Nephron (organoid): ENCODE measurements around the gene TMEM270.

Experiments
- H3K27ac Mint-ChIP-seq, 3 experiments: 2 replicates each; pipeline ENCODE4 v1.8.0; 2020; ENCODE audit warnings: mixed read lengths in 3 of 3, mild to moderate bottlenecking in 2 of 3, moderate library complexity in 1 of 3
- H3K27me3 Mint-ChIP-seq: 2 replicates; pipeline ENCODE4 v1.8.0; 2021; ENCODE audit warnings: low read depth, mild to moderate bottlenecking, moderate library complexity, mixed read lengths
- H3K36me3 Mint-ChIP-seq: 2 replicates; pipeline ENCODE4 v1.8.0; 2020; ENCODE audit warnings: low read depth, mixed read lengths
- H3K4me1 Mint-ChIP-seq: 2 replicates; pipeline ENCODE4 v1.8.0; 2020; ENCODE audit warnings: mixed read lengths
- H3K4me3 Mint-ChIP-seq, 3 experiments: 2 replicates each; pipeline ENCODE4 v1.8.0; 2020; ENCODE audit warnings: mild to moderate bottlenecking in 3 of 3, mixed read lengths in 3 of 3, moderate library complexity in 2 of 3
- H3K9me3 Mint-ChIP-seq: 2 replicates; pipeline ENCODE4 v1.8.0; 2020; ENCODE audit warnings: mixed read lengths
- TF ChIP-seq, protein P1 (sequence below), 3 experiments: fragments of 200-600 bp; sonication (generic); IDR thresholded peaks; one replicate each; pipeline ENCODE4 v1.5.0; 2021; ENCODE audit warnings: antibody characterized with exemption in 3 of 3; ENCODE audit not compliant: unreplicated experiment in 3 of 3

Gene TMEM270

DNA sequence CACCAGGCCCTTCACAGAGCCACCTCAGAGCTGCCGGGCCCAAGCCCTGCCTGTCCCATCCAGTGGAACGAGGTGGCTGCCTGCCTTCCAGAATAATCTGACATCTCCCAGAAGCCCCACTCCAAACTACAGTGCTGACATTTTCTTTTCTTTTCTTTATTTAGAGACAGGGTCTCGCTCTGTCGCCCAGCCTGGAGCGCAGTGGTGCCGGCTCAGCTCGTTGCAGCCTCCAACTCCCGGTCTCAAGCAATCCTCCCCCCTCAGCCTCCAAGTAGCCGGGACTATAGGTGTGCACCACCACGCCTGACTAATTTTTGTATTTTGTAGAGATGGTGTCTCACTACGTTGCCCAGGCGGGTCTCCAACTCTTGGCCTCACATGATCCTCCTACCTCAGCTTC lies 346 bp downstream of the TMEM270 start:
- no peaks in the 10 kb centered on the region for H3K36me3 Mint-ChIP-seq
- peaks cover 19% of the 10 kb centered on the region for H3K27me3 Mint-ChIP-seq
- no peak overlapping the region for H3K4me3 Mint-ChIP-seq
- peaks cover 3% of the 10 kb centered on the region for H3K9me3 Mint-ChIP-seq
- no peak overlapping the region for H3K27ac Mint-ChIP-seq
- TF ChIP-seq, protein P1, sequence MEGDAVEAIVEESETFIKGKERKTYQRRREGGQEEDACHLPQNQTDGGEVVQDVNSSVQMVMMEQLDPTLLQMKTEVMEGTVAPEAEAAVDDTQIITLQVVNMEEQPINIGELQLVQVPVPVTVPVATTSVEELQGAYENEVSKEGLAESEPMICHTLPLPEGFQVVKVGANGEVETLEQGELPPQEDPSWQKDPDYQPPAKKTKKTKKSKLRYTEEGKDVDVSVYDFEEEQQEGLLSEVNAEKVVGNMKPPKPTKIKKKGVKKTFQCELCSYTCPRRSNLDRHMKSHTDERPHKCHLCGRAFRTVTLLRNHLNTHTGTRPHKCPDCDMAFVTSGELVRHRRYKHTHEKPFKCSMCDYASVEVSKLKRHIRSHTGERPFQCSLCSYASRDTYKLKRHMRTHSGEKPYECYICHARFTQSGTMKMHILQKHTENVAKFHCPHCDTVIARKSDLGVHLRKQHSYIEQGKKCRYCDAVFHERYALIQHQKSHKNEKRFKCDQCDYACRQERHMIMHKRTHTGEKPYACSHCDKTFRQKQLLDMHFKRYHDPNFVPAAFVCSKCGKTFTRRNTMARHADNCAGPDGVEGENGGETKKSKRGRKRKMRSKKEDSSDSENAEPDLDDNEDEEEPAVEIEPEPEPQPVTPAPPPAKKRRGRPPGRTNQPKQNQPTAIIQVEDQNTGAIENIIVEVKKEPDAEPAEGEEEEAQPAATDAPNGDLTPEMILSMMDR (IDR thresholded peaks at IDR 0.05; ENCODE audit: unreplicated experiment in 3 of 3), result no peak
- H3K4me1 Mint-ChIP-seq, result no peaks in the 10 kb centered on the region

DNA sequence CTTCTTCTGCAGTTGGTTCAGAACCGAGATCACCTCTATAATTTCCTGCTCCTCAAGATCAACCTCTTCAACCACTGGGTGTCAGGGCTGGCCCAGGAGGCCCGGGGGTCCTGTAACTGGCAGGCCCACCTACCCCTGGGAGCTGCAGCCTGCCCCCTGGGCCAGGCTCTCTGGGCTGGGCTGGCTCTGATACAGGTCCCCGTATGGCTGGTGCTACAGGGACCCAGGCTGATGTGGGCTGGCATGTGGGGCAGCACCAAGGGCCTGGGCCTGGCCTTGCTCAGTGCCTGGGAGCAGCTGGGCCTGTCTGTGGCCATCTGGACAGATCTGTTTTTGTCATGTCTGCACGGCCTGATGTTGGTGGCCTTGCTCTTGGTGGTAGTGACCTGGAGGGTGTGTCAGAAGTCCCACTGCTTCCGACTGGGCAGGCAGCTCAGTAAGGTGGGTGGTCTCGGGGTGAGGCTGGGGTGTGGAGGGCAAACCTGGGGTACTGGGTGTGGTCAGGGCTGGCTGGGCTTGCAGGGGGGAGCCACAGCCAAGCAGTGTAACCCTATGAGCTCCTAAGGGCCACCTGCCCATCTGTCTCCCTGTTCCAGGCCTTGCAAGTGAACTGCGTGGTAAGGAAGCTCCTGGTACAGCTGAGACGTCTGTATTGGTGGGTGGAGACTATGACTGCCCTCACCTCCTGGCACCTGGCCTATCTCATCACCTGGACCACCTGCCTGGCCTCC lies 4.2 kb downstream of the TMEM270 start:
- H3K27me3 Mint-ChIP-seq, result peaks cover 14% of the 10 kb centered on the region
- no peaks in the 10 kb centered on the region for H3K9me3 Mint-ChIP-seq
- H3K4me3 Mint-ChIP-seq, result no peak overlapping the region
- H3K36me3 Mint-ChIP-seq, result no peaks in the 10 kb centered on the region
- TF ChIP-seq, protein P1 (IDR thresholded peaks at IDR 0.05; ENCODE audit: unreplicated experiment in 3 of 3), result no peak
- H3K27ac Mint-ChIP-seq, result no peak overlapping the region
- peaks cover 11% of the 10 kb centered on the region for H3K4me1 Mint-ChIP-seq

DNA sequence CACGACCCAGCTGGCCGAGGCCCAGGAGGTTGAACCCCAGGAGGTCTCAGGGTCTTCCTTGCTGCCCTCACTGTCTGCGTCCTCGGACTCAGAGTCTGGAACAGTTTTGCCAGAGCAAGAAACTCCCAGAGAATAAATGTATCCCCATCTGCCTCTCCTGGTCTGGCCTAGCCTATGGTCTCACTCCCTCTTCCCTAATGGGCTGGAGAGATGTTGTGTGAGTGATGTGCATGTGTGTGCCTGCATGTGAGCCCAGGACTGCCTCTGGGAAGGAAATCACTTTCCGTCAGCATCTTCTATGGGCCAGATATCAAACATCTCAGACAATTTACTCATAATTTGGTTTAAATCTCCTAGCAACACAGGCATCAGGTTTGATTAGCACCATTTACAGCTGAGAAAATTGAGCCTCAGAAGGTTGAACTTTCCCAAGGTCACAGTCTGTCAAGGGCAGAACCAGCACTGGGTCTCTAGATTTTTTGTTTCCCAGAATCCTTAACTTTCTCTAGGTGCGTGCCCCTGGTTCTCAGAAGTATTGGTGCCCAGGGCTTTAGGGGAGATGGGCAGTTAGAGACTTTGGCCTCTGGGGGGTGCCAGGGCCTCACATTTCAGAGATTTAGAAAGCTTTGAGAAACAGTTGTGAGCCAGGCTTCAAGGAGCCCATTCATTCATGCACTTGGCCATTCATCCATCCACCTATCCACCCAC lies 4.9 kb downstream of the TMEM270 start:
- H3K27ac Mint-ChIP-seq, result peak overlapping the region in 2 of 3 experiments; percentile 19 to 45
- no peaks in the 10 kb centered on the region for H3K36me3 Mint-ChIP-seq
- H3K9me3 Mint-ChIP-seq, result no peaks in the 10 kb centered on the region
- H3K4me1 Mint-ChIP-seq, result peaks cover 16% of the 10 kb centered on the region
- peaks cover 10% of the 10 kb centered on the region for H3K27me3 Mint-ChIP-seq
- no peak overlapping the region for H3K4me3 Mint-ChIP-seq
- TF ChIP-seq, protein P1 (IDR thresholded peaks at IDR 0.05; ENCODE audit: unreplicated experiment in 3 of 3), result peak; percentile 56 to 70 (median 59)

DNA sequence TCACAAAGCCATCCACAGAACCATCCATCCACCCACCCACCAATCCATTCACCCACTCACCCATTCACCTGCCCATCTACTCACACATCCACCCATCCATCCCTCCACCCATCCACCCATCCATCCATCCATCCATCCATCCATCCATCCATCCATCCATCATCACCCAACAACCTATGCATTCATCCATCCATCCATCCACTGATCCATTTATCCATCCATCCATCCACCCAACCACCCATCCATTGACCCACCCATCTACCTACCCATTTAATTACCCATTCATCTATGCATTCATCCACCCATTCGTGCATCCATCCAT lies 5.4 kb downstream of the TMEM270 start:
- Mint-ChIP-seq H3K4me1 (peaks cover 18% of the 10 kb centered on the region), H3K9me3 (no peaks in the 10 kb centered on the region), H3K27me3 (peaks cover 12% of the 10 kb centered on the region), H3K36me3 (no peaks in the 10 kb centered on the region), H3K4me3 (no peak overlapping the region), H3K27ac (peak overlapping the region in 2 of 3 experiments; percentile 19 to 45)
- TF ChIP-seq, protein P1 (IDR thresholded peaks at IDR 0.05; ENCODE audit: unreplicated experiment in 3 of 3), result no peak

DNA sequence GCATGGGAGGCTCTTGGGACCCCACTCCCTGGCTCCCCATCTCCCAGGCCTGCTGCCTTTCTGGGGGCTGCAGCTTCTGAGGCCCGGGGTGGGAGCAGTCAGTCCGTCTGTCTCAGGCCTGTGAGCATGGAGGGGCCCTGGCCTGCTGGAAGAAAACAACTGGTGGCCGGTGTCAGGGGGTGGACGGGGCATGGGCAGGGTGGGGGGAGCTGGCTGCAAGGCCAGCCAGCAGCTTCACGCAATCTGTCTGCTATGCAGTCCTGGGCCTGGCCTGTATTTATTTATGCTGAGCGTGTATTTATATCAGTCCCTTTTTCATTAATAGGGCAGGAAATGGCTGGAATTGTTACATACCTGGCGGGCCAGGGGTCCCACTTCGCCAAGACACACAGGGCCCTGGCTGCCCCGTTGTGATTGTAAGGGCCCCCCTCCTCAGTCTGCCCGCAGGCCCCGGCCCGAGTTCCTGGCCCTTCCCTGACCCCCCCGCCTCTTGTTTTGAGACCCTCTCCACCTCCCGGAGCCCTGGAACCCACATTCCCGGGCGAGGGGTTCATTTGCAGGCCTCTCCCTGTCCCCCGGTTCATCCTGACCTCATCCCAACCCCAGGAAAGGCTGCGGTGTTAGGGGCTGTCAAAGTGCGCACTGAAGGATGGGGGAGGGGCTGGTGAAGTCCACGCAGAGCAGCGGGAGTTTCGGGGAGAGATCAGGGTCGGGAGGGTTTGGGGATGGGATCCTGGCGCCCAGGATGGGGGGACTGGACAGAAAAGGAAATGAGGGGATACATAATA lies 8.2 kb downstream of the TMEM270 start:
- peak overlapping the region in 1 of 3 experiments; percentile 84 for H3K27ac Mint-ChIP-seq
- TF ChIP-seq, protein P1 (IDR thresholded peaks at IDR 0.05; ENCODE audit: unreplicated experiment in 3 of 3), result no peak
- peaks cover 20% of the 10 kb centered on the region for H3K4me1 Mint-ChIP-seq
- H3K36me3 Mint-ChIP-seq, result no peaks in the 10 kb centered on the region
- H3K4me3 Mint-ChIP-seq, result no peak overlapping the region
- peaks cover 17% of the 10 kb centered on the region for H3K27me3 Mint-ChIP-seq
- no peaks in the 10 kb centered on the region for H3K9me3 Mint-ChIP-seq
